ENCODE measurements around the gene ADRA2C. TPM values are rescaled to one million over a fixed set of nuclear protein-coding genes. Genes with fewer than 3 reads are reported as not detected.

The ADRA2C gene
- total RNA-seq, 1 donor from 2014 or later: 7.9 TPM

DNA sequence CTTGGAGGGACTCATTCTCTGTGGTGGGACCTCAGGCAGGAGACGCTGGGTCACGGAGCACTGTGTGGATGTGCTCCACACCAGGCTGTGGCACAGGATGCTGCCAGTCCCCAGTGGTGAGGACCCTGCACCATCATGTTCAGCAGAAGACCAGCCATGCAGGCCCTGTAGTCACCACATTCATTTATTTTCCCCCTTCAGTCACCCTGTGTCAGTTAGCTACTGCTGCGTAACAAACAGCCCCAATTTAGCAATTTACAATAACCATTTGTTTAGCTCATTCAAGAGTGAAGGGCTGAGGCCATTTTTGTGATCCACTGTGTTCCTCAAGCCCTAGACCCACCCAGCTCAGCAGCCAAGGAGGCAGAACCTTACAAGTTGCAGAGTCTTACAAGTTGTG, 23.6 kb upstream of the ADRA2C start:
- TF ChIP-seq, protein P1, sequence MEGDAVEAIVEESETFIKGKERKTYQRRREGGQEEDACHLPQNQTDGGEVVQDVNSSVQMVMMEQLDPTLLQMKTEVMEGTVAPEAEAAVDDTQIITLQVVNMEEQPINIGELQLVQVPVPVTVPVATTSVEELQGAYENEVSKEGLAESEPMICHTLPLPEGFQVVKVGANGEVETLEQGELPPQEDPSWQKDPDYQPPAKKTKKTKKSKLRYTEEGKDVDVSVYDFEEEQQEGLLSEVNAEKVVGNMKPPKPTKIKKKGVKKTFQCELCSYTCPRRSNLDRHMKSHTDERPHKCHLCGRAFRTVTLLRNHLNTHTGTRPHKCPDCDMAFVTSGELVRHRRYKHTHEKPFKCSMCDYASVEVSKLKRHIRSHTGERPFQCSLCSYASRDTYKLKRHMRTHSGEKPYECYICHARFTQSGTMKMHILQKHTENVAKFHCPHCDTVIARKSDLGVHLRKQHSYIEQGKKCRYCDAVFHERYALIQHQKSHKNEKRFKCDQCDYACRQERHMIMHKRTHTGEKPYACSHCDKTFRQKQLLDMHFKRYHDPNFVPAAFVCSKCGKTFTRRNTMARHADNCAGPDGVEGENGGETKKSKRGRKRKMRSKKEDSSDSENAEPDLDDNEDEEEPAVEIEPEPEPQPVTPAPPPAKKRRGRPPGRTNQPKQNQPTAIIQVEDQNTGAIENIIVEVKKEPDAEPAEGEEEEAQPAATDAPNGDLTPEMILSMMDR (conservative IDR thresholded peaks at IDR 0.05): no peak
- Mint-ChIP-seq H3K36me3 (no peaks in the 10 kb centered on the region), H3K9me3 (no peaks in the 10 kb centered on the region), H3K27ac (no peak overlapping the region), H3K4me3 (no peak overlapping the region), H3K27me3 (peaks cover 47% of the 10 kb centered on the region), H3K4me1 (ENCODE audit: unreplicated experiment) (peaks cover 17% of the 10 kb centered on the region)
- DNase-seq (ENCODE audit: extremely low spot score, unreplicated experiment): no peak

DNA sequence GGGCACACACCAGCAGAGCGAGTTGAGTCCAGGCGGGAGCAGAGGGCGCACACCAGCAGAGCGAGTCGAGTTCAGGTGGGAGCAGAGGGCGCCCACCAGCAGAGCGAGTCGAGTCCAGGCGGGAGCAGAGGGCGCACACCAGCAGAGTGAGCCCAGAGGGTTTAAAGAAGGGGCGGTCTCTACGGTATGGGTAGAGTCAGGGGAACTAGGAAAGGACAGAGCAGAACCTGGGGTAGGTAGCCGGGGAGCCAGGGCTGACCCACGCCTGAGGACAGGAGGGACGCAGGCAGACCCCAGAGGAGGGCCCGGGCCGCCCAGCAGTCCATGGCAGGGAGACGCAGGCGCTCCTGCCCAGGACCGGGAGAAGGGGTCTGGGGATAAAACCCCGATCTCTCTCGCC, 22.0 kb upstream of the ADRA2C start:
- TF ChIP-seq, protein P1 (conservative IDR thresholded peaks at IDR 0.05): no peak
- peaks cover 58% of the 10 kb centered on the region for H3K27me3 Mint-ChIP-seq
- H3K4me3 Mint-ChIP-seq: no peak overlapping the region
- H3K36me3 Mint-ChIP-seq: no peaks in the 10 kb centered on the region
- DNase-seq (ENCODE audit: extremely low spot score, unreplicated experiment): no peak
- peaks cover 21% of the 10 kb centered on the region for H3K4me1 Mint-ChIP-seq (ENCODE audit: unreplicated experiment)
- no peaks in the 10 kb centered on the region for H3K9me3 Mint-ChIP-seq
- H3K27ac Mint-ChIP-seq: no peak overlapping the region

DNA sequence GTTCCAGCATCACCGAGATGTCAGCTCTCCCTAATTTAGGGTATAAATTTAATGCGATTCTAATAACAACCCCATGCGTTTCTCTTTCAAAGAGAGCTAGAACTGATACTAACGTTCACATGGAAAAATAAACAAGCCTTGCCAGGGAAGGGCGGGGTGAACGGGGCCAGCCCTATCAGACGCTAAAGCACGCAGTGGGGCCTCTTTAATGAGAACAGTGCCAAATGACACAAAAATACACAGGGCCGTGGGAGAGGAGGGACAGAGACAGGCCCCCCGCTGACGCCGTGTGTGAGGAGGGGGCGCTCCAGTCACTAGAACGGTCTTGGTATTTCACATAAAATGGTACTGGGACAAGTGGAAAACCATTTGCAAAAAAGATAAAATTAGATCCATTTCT, 21.3 kb upstream of the ADRA2C start:
- Mint-ChIP-seq H3K9me3 (no peaks in the 10 kb centered on the region), H3K4me3 (no peak overlapping the region), H3K36me3 (no peaks in the 10 kb centered on the region), H3K27ac (no peak overlapping the region), H3K27me3 (peaks cover 65% of the 10 kb centered on the region), H3K4me1 (ENCODE audit: unreplicated experiment) (peaks cover 21% of the 10 kb centered on the region)
- TF ChIP-seq, protein P1 (conservative IDR thresholded peaks at IDR 0.05): no peak
- no peak for DNase-seq (ENCODE audit: extremely low spot score, unreplicated experiment)

DNA sequence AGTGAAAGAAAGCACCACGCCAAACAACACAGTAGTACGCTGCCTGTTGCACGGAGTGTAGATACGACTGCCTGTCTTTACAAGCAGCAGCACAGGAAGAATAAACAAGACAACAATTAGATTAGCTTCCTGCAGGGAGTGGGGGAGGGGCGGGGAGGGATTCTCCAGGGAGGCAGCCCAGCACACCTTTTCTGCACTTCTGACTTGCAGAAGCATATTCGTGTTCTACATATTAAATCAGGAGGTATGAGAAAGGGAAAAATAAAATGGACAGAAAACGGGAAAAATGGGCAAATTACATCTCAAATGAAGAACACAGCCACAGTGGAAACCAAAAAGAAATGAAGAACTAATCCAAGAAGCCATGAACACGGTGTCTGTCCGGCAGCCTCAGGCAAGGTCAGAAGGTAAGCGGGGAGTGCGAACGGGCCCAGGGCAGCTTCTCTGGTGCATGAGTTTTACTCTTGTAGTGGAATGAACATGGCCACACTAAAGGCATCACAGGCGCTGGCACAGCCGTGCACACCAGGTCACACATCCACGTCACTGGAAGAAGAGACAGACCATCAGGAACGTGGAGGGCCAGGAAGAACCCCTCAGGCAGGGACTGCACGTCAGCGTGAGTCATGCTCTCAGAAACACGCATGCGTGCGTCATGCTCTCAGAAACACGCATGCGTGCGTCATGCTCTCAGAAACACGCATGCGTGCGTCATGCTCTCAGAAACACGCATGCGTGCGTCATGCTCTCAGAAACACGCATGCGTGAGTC, 20.1 kb upstream of the ADRA2C start:
- DNase-seq (ENCODE audit: extremely low spot score, unreplicated experiment): no peak
- H3K4me3 Mint-ChIP-seq: no peak overlapping the region
- H3K9me3 Mint-ChIP-seq: no peaks in the 10 kb centered on the region
- no peak overlapping the region for H3K27ac Mint-ChIP-seq
- H3K27me3 Mint-ChIP-seq: peaks cover 70% of the 10 kb centered on the region
- peaks cover 21% of the 10 kb centered on the region for H3K4me1 Mint-ChIP-seq (ENCODE audit: unreplicated experiment)
- no peaks in the 10 kb centered on the region for H3K36me3 Mint-ChIP-seq
- TF ChIP-seq, protein P1 (conservative IDR thresholded peaks at IDR 0.05): no peak

DNA sequence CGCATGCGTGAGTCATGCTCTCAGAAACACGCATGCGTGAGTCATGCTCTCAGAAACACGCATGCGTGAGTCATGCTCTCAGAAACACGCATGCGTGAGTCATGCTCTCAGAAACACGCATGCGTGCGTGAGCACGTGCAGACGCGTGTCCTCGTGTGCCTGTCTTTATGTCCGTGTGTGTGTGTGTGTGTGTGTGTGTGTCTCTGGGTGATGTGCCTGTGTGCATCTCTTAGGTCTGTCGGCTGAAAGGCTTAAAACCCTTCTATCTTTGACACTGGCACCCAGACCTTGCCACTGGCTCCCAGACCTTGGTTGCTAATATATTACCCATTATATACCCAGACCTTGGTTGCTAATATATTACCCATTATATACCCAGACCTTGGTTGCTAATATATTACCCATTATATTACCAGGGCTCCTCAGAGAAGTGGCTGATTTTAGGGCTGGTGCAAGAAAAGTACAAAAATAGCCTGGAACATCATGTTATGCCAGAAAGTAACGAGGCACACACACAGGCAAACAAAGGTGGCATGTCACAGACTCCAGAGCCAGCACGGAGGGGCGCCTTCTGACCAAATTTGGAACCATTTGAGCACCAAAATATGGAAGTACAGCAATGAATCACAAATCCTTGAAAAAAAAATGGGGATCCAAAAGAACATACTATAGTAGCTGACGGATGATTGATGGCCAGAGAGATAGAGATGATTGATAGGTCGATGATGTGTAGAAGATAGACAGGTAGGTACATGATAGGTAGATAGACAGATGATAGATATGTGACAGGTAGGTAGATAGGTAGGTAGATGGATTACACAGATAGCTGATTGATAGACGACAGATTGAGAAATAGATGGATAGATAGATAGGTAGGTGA, 19.2 kb upstream of the ADRA2C start:
- no peak for DNase-seq (ENCODE audit: extremely low spot score, unreplicated experiment)
- Mint-ChIP-seq H3K9me3 (no peaks in the 10 kb centered on the region), H3K36me3 (no peaks in the 10 kb centered on the region), H3K27ac (no peak overlapping the region), H3K4me3 (no peak overlapping the region), H3K27me3 (peaks cover 72% of the 10 kb centered on the region), H3K4me1 (ENCODE audit: unreplicated experiment) (peaks cover 21% of the 10 kb centered on the region)
- TF ChIP-seq, protein P1 (conservative IDR thresholded peaks at IDR 0.05): no peak
